Nephron progenitor cell (in vitro differentiated cells): ENCODE measurements around the gene AFDN.

Experiments used
- DNase-seq: peaks from one replicate; pipeline ENCODE4 v3.0.0; 2021
- H3K27ac Mint-ChIP-seq: 2 replicates; pipeline ENCODE4 v1.8.0; 2021; ENCODE audit warnings: mild to moderate bottlenecking, moderate library complexity, mixed read lengths
- H3K27me3 Mint-ChIP-seq: 2 replicates; pipeline ENCODE4 v1.8.0; 2021; ENCODE audit warnings: mild to moderate bottlenecking, low read depth, mixed read lengths; ENCODE audit not compliant: poor library complexity
- H3K36me3 Mint-ChIP-seq: 2 replicates; pipeline ENCODE4 v1.8.0; 2021; ENCODE audit warnings: low read depth, mixed read lengths
- H3K4me1 Mint-ChIP-seq: 2 replicates; pipeline ENCODE4 v1.8.0; 2021; ENCODE audit warnings: mixed read lengths
- H3K4me3 Mint-ChIP-seq: 2 replicates; pipeline ENCODE4 v1.8.0; 2021; ENCODE audit warnings: mild to moderate bottlenecking, moderate library complexity, mixed read lengths
- H3K9me3 Mint-ChIP-seq: 2 replicates; pipeline ENCODE4 v1.8.0; 2021; ENCODE audit warnings: mild to moderate bottlenecking, moderate library complexity, mixed read lengths
- CTCF ChIP-seq: fragments of 200-600 bp; sonication (generic); IDR thresholded peaks from 2 replicates; pipeline ENCODE4 v1.5.0; 2021; ENCODE audit warnings: antibody characterized with exemption

The AFDN gene

GRCh38 chr6:168014428-168014827 is 187.7 kb downstream of the AFDN start:
- no peaks in the 10 kb centered on the region for H3K4me1 Mint-ChIP-seq
- no peak overlapping the region for H3K27ac Mint-ChIP-seq
- no peak for TF ChIP-seq CTCF
- H3K36me3 Mint-ChIP-seq = peaks cover 18% of the 10 kb centered on the region
- no peak for DNase-seq
- peaks cover 74% of the 10 kb centered on the region for H3K9me3 Mint-ChIP-seq
- peaks cover 12% of the 10 kb centered on the region for H3K27me3 Mint-ChIP-seq
- no peak overlapping the region for H3K4me3 Mint-ChIP-seq

GRCh38 chr6:168015009-168015408 is 188.3 kb downstream of the AFDN start:
- TF ChIP-seq CTCF = no peak
- no peak for DNase-seq
- peaks cover 15% of the 10 kb centered on the region for H3K36me3 Mint-ChIP-seq

GRCh38 chr6:168015482-168016175 is 188.9 kb downstream of the AFDN start:
- no peak for TF ChIP-seq CTCF
- no peaks in the 10 kb centered on the region for H3K4me1 Mint-ChIP-seq
- no peak overlapping the region for H3K27ac Mint-ChIP-seq
- peaks cover 15% of the 10 kb centered on the region for H3K36me3 Mint-ChIP-seq
- no peak overlapping the region for H3K4me3 Mint-ChIP-seq
- peaks cover 64% of the 10 kb centered on the region for H3K9me3 Mint-ChIP-seq
- DNase-seq = no peak
- peaks cover 17% of the 10 kb centered on the region for H3K27me3 Mint-ChIP-seq

More at GRCh38 chr6:168015009-168015408, 188.3 kb downstream of the AFDN start:
- H3K4me1 Mint-ChIP-seq = no peaks in the 10 kb centered on the region
- peaks cover 70% of the 10 kb centered on the region for H3K9me3 Mint-ChIP-seq
- peaks cover 15% of the 10 kb centered on the region for H3K27me3 Mint-ChIP-seq
- no peak overlapping the region for H3K27ac Mint-ChIP-seq
- H3K4me3 Mint-ChIP-seq = no peak overlapping the region

GRCh38 chr6:168016176-168016620 is 189.5 kb downstream of the AFDN start:
- TF ChIP-seq CTCF = no peak
- Mint-ChIP-seq H3K4me1 (no peaks in the 10 kb centered on the region), H3K27ac (no peak overlapping the region), H3K9me3 (peaks cover 58% of the 10 kb centered on the region), H3K4me3 (no peak overlapping the region), H3K36me3 (peaks cover 15% of the 10 kb centered on the region), H3K27me3 (peaks cover 17% of the 10 kb centered on the region)
- no peak for DNase-seq

- Mint-ChIP-seq H3K27ac (no peak overlapping the region), H3K27me3 (peaks cover 21% of the 10 kb centered on the region), H3K36me3 (peaks cover 15% of the 10 kb centered on the region), H3K9me3 (peaks cover 51% of the 10 kb centered on the region), H3K4me3 (no peak overlapping the region), H3K4me1 (no peaks in the 10 kb centered on the region)
- TF ChIP-seq CTCF = no peak
- no peak for DNase-seq
These were observed 190.2 kb downstream of the AFDN start for GRCh38 chr6:168016721-168017525.
